HG03039 (cell line): ENCODE data around the gene PRPF19.

Experiments used
- ATAC-seq: cut with Tn5 transposase; IDR thresholded peaks from one replicate; pipeline ENCODE4 v1.9.1; 2021; ENCODE audit warnings: mild to moderate bottlenecking, moderate library complexity; ENCODE audit not compliant: unreplicated experiment

PRPF19 gene

GRCh38 chr11:60862171-60862570 lies 44.2 kb downstream of the PRPF19 start:
- no peak for ATAC-seq

- no peak for ATAC-seq
Measured at GRCh38 chr11:60860943-60861342, 45.4 kb downstream of the PRPF19 start.

DNA sequence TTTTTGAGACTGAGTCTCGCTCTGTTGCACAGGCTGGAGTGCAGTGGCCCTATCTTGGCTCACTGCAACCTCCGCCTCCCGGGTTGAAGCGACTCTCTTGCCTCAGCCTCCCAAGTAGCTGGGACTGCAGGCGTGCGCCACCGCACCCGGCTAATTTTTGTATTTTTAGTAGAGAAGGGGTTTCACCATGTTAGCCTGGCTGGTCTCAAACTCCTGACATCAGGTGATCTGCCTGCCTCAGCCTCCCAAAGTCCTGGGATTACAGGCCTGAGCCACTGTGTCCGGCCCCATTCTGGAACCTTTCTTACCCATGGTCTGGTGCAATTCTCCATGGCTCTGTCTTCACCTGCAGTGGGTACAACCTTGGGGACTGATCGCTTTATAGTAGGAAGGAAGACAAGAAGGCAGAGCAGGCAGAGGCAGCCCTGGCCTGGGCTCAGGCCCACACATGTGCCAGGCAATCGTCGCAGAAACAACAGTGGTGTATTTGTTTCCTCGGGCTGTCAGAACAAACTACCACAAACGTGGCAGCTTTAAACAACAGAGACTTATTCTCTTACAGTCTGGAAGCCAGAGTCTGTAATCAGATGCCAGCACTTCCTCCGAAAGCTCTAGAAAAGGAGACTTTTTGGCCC lies 46.7 kb downstream of the PRPF19 start:
- ATAC-seq = no peak

DNA sequence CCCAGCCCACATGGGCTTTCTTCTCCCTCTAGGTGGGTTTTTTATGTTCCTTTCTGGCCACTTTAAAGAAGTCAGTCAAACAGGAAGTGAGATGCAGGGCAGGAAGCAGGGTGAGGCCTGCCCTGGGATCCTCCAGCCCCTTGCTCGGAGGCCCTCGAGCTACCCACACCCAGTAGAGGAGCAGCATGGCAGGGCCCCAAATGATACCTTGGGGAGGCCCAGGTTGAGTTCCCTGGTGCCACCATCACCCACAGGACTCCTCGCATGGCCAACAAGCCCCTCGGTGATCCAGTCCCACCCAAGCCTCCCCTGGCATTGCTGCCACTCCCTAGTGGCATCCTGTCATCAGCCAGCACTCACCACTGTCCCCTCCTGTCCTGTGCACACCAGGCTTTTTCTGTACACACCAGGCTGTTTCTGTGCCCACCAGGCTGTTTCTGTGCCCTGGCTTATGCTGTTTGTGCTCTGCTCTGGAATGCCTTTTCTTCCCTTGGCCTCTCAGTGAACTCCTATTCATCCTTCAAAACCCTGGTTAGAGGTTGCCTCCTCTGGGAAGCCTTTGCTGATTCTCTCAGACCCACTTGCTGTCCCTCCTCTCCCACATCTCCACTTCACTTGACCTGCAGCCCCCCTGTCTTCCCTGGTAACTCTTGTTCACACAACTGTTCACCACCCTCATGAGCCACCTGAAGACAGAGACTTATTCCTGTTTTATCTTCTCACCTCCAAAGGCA lies 47.5 kb downstream of the PRPF19 start:
- no peak for ATAC-seq

DNA sequence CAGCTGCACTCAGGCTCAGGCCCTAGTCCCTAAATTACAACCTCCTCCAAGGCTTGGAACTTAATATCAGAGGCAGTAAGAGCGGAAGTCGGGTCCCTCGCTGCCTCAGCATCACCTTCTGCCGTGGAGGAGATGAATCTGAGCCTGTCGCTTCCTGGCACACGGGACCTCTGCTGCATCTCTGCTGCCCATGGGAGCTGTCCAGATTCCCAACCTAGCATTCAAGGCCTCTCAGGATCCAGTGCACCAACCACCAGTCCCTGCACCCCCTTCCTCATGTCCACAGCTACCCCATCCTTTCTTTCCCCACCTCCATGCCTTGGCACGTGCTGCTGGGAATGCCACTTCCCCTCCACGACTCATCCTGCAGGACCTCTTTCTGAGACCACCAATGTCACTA lies 48.1 kb downstream of the PRPF19 start:
- ATAC-seq = no peak

GRCh38 chr11:60857378-60858232 lies 48.8 kb downstream of the PRPF19 start:
- no peak for ATAC-seq

- ATAC-seq = no peak
Measured at GRCh38 chr11:60855726-60856633, 50.4 kb downstream of the PRPF19 start, which contains the start of gene PTGDR2. TSS of gene PTGDR2 (minus strand) at chr11:60855950. CDS start at chr11:60853722, 2,228 bp downstream.

GRCh38 chr11:60854847-60855725 lies 51.3 kb downstream of the PRPF19 start:
- no peak for ATAC-seq

GRCh38 chr11:60854140-60854846 lies 52.1 kb downstream of the PRPF19 start:
- ATAC-seq = no peak

GRCh38 chr11:60852982-60853950 lies 53.1 kb downstream of the PRPF19 start:
- ATAC-seq = no peak

DNA sequence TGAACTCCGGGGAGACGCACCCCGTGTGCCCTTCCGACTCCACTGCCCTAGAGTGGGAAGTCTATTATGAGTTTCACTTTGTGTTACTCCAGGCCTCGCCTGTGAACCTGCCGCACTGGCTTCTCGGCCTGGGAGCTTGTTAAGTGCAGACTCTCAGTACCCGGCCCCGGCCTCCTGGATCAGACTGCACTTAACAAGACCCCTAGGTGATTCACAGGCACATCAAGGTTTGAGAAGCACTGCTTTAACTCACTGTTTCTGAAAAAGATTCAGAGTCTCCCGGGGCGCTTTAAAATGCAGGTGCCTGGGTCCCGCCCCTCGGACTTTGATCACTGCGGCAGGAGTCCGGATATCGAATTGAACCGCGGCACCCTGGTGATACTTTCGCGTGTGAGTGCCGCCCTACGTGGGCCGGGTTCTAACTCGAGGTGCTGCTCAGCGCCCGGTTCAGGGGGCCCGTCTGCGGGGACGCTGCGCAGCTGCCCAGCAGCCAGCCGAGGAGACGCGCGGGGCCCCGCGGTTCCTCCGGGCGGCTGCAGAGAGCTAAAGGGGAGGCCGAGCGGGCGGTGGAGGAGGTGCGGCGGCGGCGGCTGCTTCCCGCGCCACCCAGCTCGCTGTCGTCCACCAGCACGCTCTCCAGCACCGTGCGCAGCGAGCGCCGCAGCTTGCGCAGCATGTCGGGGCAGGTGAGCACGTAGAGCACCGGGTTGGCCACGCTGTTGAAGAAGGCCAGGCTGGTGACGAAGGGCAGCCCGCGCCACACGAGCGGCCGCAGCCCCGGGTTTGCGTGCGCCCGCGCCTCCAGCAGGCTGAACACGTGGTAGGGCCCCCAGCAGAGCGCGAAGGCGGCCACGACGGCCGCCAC lies 54.0 kb downstream of the PRPF19 start:
- no peak for ATAC-seq

DNA sequence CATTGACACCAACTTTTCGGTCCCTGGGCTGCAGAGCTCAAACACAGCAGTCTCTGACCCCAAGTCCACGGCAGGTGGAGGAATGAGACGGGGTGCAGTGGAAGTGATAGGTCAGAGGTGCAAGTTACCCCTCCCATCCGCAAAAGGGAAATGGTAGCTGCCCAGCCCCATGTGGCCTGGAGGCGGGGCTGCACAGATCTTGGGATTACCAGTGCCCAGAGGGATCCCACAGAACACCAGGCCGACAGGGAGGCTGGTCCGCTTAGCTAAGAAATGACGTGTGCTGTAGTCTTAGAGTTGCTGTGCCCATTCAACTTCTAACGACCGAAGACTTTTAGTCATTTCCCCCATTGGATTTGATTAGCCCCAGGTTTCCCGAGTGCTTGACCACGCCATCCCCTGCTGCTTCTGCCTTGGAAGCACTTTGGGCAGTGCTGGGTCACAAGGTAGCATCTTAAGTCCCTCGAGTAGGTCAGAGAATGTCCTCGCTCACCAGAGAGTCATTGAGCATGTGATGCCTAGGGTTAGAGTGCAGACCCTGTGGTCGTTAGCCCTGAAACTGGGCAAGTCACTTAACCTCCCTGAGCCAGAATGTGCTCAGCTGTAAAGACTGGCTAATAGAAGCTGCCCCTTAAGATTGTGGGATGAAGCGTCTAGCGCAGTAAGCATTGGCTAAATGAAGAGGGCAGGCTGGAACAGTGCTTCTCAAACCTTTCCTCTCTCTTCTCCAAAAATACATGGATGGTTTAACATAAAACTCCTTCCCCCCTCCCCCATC lies 54.9 kb downstream of the PRPF19 start:
- ATAC-seq = no peak

DNA sequence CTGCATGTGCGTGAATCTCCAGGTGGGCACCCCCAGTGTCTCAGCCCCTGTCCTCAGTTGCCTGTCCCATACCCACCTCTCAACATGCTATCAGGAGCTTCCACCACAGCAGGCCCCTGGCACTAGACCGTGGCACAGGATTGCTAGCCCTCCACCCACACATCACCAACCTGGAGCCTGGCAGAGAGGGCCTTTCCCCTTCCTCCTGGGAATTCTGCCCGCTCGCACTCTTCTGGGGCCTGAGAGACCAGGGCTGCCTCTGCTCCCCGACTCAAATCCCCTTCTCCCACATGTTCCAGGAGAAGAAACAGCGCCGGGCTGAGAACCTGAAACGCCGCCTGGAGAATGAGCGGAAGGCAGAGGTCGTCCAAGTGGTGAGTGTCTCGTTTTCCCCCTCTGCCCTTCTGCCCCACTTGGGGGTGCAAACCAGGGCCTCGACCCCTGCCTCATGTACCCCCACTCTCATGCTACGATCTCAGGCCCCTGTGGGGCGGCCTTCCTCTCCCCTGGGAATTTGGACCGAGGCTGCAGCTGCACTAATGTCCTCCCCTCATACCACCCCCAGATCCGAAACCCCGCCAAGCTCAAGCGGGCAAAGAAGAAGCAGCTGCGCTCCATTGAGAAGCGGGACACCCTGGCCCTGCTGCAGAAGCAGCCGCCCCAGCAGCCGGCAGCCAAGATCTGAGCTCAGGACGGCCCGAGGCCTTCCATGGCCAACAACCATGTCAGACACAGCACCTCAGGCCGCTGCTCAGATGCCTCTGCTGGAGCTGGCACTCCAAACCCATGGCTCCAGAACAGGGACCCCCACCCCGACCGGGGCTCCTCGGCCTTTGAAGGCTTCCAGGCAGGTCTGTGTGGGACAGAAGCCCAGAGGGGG lies 56.5 kb downstream of the PRPF19 start:
- ATAC-seq = no peak

DNA sequence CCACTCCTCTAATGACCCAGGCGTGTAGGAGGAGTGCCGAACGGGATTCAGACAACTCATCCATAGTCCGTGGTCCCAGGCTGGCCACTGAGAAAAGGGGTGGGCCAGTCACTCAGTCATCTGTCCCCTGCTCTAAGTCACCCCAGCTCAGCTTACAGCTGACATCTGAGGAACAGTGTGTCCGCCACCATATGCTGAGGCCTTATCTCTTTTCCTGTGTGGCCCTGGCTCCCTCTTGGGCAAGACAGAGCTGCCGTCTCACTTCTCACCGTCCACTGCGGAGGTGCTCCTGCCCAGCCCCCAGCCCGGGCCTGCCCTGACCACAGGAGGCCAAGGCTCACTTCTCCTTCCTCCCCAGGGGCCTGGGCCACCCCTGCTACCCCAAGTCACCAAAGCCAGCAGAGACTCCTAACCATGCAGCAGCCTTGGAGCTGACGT lies 57.7 kb downstream of the PRPF19 start:
- no peak for ATAC-seq

DNA sequence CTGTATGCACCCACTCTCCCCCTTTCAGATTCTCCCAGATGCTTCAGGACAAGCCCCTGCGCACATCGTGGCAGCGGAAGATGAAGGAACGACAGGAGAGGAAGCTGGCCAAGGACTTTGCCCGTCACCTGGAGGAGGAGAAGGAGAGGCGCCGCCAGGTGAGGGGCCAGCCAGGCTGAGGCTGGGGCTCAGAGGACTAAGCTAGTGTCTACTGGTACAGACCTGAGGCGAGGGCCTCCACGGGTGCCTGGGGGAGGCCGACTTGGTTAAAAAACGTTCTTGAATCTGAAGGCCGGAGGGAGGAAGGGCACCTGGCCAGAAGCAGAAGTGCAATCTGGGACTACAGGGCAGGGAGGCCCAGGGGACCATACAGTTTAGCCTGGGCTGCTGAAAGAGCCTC lies 58.5 kb downstream of the PRPF19 start:
- ATAC-seq = no peak
